ENCODE measurements around the gene TMEFF2. TPM values are rescaled to one million over a fixed set of nuclear protein-coding genes. Genes with fewer than 3 reads are reported as not detected.

The TMEFF2 gene
- total and polyA plus RNA-seq, 2 experiments from 2014 or later, result 1.7 to 2.2 TPM

- no peak overlapping the region for H3K4me3 Mint-ChIP-seq
- Histone ChIP-seq H2AFZ (no peak overlapping the region), H3K4me2 (no peak overlapping the region), H3K4me3 (no peak overlapping the region), H3K27me3 (ENCODE audit: insufficient read depth) (no peaks in the 10 kb centered on the region), H3K4me1 (ENCODE audit: insufficient read depth) (peaks cover 16% of the 10 kb centered on the region), H3K79me2 (replicated peaks; ENCODE audit: insufficient read depth) (no peaks in the 10 kb centered on the region), H3K9me2 (ENCODE audit: insufficient read depth) (peaks cover 6% of the 10 kb centered on the region; the same call in 1 of the 2 replicates), H3F3A (replicated peaks; ENCODE audit: low read depth) (no peaks in the 10 kb centered on the region), H4K20me1 (replicated peaks; ENCODE audit: insufficient read depth) (no peaks in the 10 kb centered on the region), H3K27ac (ENCODE audit: low read depth) (no peak overlapping the region), H3K36me3 (ENCODE audit: insufficient read depth) (no peaks in the 10 kb centered on the region)
- peaks cover 3% of the 10 kb centered on the region; the same call in 2 of the 3 replicates for H3K9me3 Mint-ChIP-seq
- H3K4me1 Mint-ChIP-seq, result peaks cover 25% of the 10 kb centered on the region
- DNase-seq (ENCODE audit: low spot score) (no peak), ATAC-seq (no peak)
- TF ChIP-seq EZH2 (IDR thresholded peaks at IDR 0.05; ENCODE audit: low read depth, unreplicated experiment) (no peak), EZH2phosphoT487 (IDR thresholded peaks at IDR 0.05; ENCODE audit: unreplicated experiment) (no peak), ZNF462 (CRISPR knock-in tag; IDR thresholded peaks at IDR 0.05) (no peak), ZNF331 (CRISPR knock-in tag; IDR thresholded peaks at IDR 0.05; ENCODE audit: low read depth) (no peak), CTCF (conservative IDR thresholded peaks at IDR 0.05; ENCODE audit: low read depth in 2 of 2) (no peak), STAT1 (IDR thresholded peaks at IDR 0.05; ENCODE audit: unreplicated experiment) (no peak), ZNF114 (CRISPR knock-in tag; IDR thresholded peaks at IDR 0.05) (no peak), JUNB (IDR thresholded peaks at IDR 0.05; ENCODE audit: unreplicated experiment) (no peak)
- peaks cover under 1% of the 10 kb centered on the region for H3K27me3 Mint-ChIP-seq (ENCODE audit: insufficient read depth, low read depth, poor library complexity)
- no peaks in the 10 kb centered on the region for H3K36me3 Mint-ChIP-seq (ENCODE audit: low read depth)
- no peak overlapping the region for H3K27ac Mint-ChIP-seq
Observed at GRCh38 chr2:191916826-191917225, 277.9 kb downstream of the TMEFF2 start.
